GM18526 (cell line): ENCODE measurements around the gene SF3B2.

Experiments used
- POLR2A ChIP-seq: IDR thresholded peaks from 3 replicates; pipeline ENCODE4 v1.6.1; 2011; ENCODE audit not compliant: insufficient read length; ENCODE audit errors: extremely low read depth

Gene SF3B2

DNA sequence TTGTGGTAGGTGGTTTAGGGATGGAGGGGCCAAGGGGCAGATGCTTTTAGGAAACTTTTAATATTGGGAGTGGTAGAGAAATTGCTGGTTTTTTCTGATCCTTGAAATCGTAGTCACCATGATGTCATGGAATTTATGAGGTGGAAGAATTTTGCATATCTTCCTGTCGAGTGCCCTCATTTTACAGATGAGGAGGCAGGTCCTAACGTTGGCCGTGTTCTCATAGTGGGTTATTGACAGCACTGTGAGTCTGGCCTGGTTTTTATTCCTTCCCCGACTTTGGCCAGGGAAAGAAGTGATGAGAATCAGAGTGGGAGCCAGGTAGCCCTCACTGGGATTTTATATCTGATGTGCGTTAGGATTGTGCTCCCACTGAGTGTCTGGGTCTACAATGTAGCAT lies 9.1 kb downstream of the SF3B2 start:
- TF ChIP-seq POLR2A, result no peak

DNA sequence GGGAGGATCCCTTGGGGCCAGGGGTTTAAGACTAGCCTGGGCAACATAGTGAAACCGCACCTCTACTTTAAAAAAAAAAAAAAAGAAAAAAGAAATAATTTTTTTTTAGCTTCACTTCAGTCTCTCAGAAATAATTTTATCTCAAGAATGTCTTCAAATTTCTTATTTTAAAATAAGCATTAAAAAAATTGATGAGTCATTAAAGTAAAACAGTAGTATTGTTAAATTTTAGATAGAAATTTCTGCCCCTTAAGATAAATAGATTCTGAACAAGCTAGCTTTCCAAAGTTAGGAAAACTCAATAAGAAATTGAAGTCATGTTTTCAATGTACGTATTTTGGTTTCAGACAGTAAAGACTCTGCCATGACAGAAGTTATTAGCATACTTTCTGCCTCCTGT lies 10.2 kb downstream of the SF3B2 start:
- no peak for TF ChIP-seq POLR2A

DNA sequence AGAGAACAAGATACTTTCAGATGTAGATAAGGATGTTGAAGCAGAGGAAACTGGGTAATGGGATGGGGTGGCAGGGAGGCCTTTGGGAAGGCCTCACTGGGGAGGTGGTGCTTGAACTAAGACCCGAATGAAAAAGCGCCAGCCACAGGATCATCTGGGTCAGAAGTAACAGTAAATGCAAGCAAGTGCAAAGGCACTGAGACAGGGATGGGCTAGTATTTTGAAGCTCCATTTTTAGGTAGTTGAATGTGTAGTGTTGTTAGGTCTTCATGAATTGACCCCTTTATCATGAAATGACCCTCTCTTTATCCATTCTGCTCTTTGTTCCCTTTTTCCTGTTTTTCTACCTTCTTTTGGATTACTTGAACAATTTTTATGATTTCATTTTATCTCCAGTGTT lies 11.7 kb downstream of the SF3B2 start:
- TF ChIP-seq POLR2A, result no peak

DNA sequence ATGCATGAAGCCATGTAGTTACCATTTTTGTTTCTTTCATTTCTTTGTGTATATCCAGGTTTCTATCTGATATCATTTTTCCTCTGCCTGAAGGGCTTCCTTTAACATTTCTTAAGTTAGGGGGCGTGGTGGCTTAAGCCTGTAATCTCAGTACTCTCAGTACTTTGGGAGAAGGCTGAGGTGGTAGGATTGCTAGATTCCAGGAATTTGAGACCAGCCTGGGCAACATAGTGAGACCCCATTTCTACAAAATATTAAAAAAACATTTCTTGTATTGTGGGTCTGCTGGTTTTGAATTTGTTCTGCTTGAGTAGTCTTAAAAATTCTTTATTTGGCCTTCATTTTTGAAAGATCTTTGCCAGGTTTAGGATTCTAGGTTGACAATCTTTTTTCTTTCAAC lies 12.4 kb downstream of the SF3B2 start:
- no peak for TF ChIP-seq POLR2A

DNA sequence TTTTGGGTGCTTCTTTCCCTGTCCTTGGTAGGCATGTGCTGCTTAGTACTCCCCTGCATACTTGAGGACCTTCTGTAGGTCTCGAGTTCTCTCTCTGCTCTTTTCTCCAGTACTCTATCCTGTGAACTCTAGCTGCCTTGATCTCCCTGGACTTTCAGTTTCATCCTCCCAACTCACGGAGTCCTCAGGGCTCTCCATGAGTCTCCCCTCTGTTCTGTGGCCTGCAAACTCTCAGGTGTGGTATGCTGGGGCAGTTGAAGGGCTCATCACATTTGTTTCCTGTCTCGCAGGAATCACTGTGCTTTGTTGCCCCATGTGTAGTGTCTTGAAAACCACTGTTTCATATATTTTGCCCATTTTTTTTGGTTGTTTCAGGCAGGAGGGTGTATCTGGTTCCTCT lies 14.6 kb downstream of the SF3B2 start:
- TF ChIP-seq POLR2A, result no peak

DNA sequence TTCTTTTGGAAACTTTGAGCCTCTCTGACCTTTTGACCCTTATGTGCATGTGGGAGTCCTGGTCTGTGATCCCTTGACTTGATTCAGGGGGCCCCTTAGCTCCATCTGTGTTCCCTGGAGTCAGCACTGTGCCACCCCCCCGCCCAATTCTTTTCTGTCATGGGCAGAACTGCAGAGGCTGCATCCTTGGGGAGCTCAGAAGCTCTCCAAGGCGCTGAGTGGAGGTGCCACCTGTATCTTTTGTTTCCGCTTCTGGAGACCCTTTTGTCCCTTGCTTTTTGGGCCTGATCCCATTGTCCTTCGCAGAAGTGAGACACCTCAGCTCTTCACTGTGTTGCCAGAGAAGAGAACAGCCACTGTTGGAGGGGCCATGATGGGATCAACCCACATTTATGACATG lies 15.5 kb downstream of the SF3B2 start:
- TF ChIP-seq POLR2A, result no peak

DNA sequence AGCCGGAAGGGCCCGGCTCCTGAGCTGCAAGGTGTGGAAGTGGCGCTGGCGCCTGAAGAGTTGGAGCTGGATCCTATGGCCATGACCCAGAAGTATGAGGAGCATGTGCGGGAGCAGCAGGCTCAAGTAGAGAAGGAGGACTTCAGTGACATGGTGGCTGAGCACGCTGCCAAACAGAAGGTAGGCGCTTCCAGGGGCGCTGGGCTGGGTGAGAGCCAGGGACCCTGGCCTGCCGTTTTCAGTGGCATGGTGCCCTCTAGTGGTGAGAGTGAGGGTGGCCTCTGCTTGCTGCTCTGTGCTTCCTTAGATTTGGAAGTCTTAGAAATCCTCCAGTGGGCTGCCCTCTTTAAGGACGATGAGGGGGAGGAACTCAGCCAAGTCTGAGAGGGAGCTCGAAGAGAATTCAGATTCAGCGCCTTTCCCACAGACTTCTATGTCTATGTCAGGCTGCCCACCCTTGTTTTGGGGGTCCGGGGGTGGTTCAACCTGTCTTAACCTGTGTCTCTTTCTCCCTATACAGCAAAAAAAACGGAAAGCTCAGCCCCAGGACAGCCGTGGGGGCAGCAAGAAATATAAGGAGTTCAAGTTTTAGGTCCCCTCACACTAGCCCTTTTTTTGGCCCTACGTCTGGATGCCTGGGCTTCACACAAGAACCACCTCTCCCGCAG lies 16.1 kb downstream of the SF3B2 start:
- TF ChIP-seq POLR2A, result no peak

DNA sequence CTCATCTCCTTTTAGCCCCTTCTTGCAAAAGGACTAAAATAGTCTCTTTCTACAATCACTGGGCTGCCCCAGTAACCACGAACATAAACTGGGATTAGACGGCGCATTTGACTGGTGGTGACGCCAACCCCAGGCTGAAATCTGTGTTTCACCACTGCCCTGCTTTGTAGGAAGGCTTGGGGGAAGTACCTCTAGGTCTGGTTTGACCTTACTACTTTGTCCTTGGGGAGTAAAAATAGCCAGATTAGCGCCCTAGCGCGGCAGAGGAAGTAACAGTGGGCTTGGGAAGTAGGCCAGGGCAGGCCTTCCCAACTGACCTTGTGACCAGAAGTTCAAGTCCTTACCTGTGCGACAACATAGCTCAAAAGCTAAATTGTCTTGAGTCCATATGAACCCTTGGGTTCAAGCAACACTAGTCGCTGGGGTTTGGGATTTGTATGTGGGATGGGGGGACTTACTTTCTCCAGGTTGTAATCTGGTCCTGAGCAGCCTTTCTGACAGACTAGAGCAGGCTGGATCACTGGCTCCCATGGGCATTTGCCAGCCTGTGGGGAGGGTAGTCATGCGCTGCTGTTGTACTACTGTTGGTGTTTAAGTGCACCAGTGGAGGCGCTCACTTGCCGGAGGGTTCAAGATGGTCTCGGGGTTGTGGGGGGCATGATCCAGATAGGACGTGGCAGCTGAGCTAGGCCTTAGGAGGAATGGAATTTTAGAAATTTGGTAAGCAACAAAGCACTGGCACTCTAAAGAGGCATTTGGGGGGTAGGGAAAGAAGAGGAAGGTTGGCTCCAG lies 17.0 kb downstream of the SF3B2 start:
- TF ChIP-seq POLR2A, result no peak

DNA sequence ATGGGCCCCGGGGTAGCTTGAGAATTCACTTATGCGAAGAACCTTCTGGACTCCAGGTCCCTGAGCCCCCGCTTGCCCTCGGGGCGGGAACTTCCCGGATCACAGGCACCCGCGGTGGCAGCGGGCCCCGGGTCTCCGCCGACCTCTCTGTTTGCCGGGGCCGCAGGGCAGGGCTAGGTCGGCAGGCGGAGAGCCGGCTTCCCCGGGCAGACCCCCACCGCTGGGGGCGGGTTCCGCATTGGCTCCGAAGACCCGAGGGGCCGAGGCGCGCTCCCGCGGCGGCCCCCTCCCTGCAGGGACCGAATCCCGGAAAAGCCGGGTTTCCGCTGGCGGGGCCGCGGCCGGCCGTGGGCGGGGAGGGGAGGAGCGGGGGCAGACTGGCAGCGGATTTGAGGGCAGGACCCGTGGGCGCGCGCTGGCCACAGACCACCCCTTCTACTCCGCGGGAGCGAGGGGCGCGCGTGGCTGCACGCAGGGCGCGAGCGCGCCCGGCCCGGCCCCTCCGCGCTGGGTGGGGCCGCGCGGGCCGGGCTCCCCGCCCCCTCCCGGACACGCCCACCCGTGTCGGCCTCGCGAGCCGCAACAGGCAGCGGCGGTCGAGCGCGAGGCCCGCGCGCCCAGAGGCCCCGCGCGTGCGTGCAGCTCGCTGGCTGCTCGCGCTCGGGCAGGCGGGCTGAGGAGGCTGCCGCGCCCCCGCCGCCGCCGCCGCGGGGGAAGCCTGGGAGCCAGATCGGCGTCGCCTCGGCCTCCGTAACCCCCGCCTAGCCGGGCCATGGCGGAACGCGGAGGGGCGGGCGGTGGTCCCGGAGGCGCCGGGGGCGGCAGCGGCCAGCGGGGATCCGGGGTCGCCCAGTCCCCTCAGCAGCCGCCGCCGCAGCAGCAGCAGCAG lies 17.8 kb downstream of the SF3B2 start, which contains the start of gene PACS1:
PACS1 (plus strand) TSS at position 558 of the 889 bp plus-strand sequence; CDS start at position 773, 215 bp downstream.
- TF ChIP-seq POLR2A, result peak; percentile 61

DNA sequence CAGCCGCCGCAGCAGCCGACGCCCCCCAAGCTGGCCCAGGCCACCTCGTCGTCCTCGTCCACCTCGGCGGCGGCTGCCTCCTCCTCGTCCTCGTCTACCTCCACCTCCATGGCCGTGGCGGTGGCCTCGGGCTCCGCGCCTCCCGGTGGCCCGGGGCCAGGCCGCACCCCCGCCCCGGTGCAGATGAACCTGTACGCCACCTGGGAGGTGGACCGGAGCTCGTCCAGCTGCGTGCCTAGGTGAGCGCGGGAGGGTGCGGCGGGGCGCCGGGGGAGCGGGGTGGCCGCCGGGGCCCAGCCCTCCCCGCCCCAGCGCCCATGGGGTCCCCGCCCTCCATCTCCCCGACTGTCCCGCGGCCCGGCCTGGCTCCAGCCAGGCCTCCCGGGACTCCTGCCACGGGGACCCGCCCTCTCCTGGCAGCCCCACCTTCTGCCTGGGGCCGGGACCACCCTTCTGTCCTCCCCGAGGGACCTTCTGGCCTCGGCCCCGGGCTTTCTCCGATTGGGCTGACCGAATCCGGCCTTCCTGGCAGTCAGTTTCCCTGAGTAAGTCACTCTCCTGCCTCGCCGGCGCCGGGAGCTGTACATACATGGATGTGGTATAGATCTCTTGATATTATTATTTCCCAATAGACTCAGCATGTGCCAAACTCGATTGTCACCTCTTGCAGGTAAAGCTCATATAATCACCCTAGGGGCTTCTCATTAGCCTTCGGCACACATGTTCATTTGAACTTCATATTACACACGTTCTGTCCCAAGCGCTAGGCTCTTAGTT lies 18.6 kb downstream of the SF3B2 start:
- TF ChIP-seq POLR2A, result no peak

DNA sequence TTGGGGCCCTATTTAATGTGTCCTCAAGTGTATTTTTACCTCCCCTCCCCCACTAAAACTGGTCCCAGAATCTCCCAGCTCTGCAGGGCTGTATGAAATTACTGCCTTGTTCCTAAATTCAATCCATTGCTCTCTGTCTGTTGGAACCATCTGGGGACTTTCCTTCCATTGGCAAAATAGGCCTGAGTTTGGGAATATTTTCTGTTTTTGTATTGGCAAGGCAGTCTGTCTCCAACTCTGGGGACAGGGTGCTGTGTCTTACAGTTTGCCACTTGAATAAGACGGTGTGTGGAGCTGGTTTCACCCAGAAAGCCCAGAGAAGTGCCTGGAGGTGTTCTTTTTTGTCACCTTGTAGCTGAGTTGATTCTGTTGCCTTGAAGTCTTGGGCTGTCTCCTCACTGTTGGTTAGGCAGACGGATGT lies 19.2 kb downstream of the SF3B2 start:
- TF ChIP-seq POLR2A, result no peak

DNA sequence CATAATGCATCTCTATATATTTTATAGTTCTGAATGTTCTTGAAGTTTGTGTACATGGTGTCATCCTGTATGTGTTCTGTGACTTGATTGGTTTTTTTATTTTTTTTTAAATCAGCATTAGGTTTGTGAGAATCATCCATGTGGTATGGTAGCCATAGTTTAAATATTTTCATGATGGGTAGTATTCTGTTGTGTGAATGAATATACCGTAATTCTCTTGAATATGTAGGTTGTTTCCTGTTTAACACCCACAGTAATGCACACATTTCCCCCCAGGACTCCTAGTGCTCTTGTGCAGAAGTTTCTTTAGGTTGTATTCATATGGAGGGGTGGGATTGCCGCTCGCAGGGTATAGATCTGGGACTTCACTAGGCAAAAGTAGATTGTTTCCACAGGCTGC lies 19.9 kb downstream of the SF3B2 start:
- no peak for TF ChIP-seq POLR2A

DNA sequence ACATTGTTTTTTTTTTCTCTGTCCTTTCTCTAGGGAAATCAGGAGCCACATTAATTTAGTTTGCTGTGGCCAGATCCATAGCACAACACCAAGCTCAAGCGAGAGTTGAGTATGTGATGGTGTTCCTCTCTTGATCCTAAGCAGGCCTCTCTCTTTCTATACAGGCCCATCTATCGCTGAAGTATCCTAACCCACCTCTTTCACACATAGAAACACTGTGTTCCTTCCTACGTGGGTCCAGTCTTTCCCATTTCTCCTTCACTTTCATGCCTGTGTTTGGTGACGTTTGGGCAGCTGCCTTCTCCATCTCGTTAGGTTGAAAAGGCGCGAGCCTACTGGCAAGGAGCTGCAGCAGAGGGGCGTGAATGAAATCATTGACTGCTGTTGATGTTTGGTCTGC lies 20.4 kb downstream of the SF3B2 start:
- TF ChIP-seq POLR2A, result no peak

DNA sequence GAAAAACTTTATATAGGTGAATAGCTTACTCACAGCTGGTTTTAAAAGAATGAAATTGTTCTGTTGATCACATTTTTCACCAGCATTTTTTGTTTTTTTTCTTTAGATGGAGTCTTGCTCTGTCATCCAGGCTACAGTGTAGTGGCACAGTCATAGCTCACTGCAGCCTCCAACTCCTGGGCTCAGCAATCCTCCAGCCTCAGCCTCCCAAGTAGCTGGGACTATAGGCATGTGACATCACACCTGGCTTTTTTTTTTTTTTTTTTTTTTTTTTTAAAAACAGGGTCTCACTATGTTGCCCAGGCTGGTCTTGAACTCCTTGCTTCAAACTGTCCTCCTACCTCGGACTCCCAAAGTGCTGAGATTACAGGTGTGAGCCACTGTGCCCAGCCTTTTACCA lies 21.5 kb downstream of the SF3B2 start:
- TF ChIP-seq POLR2A, result no peak

DNA sequence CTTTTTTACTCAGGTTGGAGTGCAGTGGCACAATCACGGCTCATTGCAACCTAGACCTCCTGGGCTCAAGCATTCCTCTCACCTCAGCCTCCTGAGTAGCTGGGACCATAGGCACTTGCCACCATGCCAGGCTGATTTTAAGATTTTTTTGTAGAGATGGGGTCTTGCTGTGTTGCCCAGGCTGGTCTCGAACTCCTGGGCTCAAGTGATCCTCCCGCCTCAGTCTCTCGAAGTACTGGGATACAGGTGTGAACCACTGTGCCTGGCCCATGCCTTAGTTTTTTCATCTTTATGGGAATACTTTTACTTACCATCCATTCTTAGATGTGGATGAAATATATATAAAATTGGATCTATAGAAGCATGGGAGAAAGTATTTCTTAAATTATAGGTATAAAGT lies 23.1 kb downstream of the SF3B2 start:
- no peak for TF ChIP-seq POLR2A

DNA sequence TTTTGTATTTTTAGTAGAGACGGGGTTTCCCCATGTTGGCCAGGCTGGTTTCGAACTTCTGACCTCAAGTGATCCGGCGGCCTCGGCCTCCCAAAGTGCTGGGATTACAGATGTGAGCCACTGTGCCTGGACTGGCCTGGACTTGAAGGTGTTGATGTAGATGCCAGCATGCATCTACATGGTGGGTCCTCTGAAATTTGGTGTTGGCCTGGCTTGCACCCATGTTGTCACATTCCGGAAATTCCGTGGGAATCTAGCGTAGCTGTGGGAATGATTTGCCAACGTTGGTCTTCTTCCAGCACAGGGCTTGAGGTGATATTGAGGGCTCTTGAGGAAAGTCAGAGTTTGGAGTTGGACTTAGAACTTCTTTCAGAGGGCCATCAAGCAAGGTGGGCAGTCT lies 24.4 kb downstream of the SF3B2 start:
- no peak for TF ChIP-seq POLR2A

DNA sequence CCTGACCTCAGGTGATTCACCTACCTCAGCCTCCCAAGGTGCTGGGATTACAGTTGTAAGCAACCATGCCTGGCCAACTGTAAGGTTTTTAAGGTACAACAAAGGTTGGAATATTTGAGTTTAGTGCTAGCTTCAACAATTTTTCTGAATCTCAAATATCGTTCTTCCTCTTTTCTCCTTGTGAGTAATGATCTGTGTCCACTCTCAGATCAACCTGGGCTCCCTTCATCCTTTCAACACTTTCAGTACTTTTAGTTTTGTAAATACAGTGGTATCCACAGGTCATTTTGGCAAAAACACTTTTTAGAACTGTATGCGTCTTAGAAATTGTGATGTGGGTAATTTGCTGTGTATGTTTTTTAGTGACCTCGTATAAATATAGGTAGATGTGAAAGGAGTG lies 25.8 kb downstream of the SF3B2 start:
- TF ChIP-seq POLR2A, result no peak
